Liver (tissue), 3 donors: ENCODE measurements around the gene FAM234B.

Experiments
- REST ChIP-seq: IDR thresholded peaks from 2 replicates; pipeline ENCODE4 v1.6.1; 2016; ENCODE audit warnings: antibody characterized with exemption, mild to moderate bottlenecking
- TAF1 ChIP-seq: conservative IDR thresholded peaks from 2 replicates; pipeline ENCODE4 v1.6.1; 2016; ENCODE audit warnings: antibody characterized with exemption, mild to moderate bottlenecking
- YY1 ChIP-seq: IDR thresholded peaks from 2 replicates; pipeline ENCODE4 v1.6.1; 2016; ENCODE audit warnings: antibody characterized with exemption, mild to moderate bottlenecking
- TF ChIP-seq, protein P1 (sequence below): fragments of 150-350 bp; IDR thresholded peaks from 2 replicates; pipeline ENCODE4 v1.5.1; 2017; ENCODE audit warnings: improper control_type of control experiment, low read depth, low read length; ENCODE audit not compliant: missing input control
- TF ChIP-seq, protein P2 (sequence below): IDR thresholded peaks from 2 replicates; pipeline ENCODE4 v1.6.1; 2016; ENCODE audit warnings: antibody characterized with exemption
- TF ChIP-seq, protein P3 (sequence below): IDR thresholded peaks from 2 replicates; pipeline ENCODE4 v1.6.1; 2016; ENCODE audit warnings: antibody characterized with exemption
- donor health status: healthy.
- donor health status: healthy.

DNA sequence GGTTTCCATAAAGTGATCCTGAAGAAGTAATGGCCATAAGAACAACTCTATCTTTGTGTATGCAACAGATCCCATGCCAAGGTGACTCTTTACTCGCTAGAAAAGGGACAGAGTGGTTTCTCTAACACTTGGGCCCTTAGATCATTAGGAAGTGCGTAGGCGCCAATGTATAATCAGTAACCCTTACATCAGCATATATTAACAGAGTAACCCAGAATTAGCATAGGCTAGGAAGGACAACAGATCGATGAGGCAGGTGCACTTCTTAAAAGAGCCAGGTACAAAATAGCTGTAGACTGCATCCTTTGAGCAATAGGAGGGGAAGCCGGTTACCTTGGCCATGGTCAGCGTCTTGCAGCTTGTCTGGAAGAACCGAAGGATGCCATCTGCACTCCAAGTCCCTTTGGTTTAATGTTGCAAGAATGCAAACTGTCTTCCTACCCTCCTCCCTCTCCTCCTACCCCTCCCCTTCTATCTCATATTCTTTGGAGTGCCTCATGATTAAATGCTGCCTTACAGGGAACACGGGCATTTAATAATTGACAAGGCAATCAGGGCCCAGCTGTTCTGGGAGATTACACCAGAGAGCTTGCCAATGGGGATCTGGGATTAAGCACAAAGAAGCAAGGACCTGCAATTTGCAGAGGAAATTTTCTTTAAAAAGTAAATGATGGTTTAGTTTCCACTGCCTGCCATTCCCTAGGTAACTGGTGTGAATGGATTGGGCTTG is 51.2 kb downstream of the FAM234B start:
- no peak for TF ChIP-seq TAF1
- TF ChIP-seq, protein P1, sequence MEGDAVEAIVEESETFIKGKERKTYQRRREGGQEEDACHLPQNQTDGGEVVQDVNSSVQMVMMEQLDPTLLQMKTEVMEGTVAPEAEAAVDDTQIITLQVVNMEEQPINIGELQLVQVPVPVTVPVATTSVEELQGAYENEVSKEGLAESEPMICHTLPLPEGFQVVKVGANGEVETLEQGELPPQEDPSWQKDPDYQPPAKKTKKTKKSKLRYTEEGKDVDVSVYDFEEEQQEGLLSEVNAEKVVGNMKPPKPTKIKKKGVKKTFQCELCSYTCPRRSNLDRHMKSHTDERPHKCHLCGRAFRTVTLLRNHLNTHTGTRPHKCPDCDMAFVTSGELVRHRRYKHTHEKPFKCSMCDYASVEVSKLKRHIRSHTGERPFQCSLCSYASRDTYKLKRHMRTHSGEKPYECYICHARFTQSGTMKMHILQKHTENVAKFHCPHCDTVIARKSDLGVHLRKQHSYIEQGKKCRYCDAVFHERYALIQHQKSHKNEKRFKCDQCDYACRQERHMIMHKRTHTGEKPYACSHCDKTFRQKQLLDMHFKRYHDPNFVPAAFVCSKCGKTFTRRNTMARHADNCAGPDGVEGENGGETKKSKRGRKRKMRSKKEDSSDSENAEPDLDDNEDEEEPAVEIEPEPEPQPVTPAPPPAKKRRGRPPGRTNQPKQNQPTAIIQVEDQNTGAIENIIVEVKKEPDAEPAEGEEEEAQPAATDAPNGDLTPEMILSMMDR = no peak
- no peak for TF ChIP-seq YY1
- TF ChIP-seq, protein P2, sequence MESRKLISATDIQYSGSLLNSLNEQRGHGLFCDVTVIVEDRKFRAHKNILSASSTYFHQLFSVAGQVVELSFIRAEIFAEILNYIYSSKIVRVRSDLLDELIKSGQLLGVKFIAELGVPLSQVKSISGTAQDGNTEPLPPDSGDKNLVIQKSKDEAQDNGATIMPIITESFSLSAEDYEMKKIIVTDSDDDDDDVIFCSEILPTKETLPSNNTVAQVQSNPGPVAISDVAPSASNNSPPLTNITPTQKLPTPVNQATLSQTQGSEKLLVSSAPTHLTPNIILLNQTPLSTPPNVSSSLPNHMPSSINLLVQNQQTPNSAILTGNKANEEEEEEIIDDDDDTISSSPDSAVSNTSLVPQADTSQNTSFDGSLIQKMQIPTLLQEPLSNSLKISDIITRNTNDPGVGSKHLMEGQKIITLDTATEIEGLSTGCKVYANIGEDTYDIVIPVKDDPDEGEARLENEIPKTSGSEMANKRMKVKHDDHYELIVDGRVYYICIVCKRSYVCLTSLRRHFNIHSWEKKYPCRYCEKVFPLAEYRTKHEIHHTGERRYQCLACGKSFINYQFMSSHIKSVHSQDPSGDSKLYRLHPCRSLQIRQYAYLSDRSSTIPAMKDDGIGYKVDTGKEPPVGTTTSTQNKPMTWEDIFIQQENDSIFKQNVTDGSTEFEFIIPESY = no peak
- TF ChIP-seq, protein P3, sequence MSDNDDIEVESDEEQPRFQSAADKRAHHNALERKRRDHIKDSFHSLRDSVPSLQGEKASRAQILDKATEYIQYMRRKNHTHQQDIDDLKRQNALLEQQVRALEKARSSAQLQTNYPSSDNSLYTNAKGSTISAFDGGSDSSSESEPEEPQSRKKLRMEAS = no peak
- TF ChIP-seq REST = no peak
